GM23338 (cell line): Measurements from ENCODE around the gene BRF1.

Source experiments
- CTCF ChIP-seq, 2 experiments: fragments of 200-600 bp in 1 of 2; sonication (generic) in 1 of 2; conservative IDR thresholded peaks; 2 replicates each; pipeline versions ENCODE4 v1.5.1 to v1.6.1; 2016 to 2017; ENCODE audit warnings: antibody characterized with exemption in 2 of 2, low read depth in 2 of 2, mild to moderate bottlenecking in 2 of 2, moderate library complexity in 1 of 2
- EZH2 ChIP-seq: fragments of 200-600 bp; sonication (generic); IDR thresholded peaks from one replicate; pipeline ENCODE4 v1.8.0; 2017; ENCODE audit warnings: antibody characterized with exemption, mild to moderate bottlenecking, low read depth; ENCODE audit not compliant: unreplicated experiment
- POLR2AphosphoS5 ChIP-seq: IDR thresholded peaks from 2 replicates; pipeline ENCODE4 v1.6.1; 2016; ENCODE audit warnings: antibody characterized with exemption, low read depth

GRCh38 chr14:105329411-105330150 lies 28.8 kb upstream of the BRF1 start:
- no peak for TF ChIP-seq CTCF (conservative IDR thresholded peaks at IDR 0.05; ENCODE audit: low read depth in 2 of 2)
- no peak for TF ChIP-seq EZH2
- TF ChIP-seq POLR2AphosphoS5: no peak
